Pancreas (tissue), 10 donors: ENCODE data around the gene LASP1. TPM values are rescaled to one million over a fixed set of nuclear protein-coding genes. Genes with fewer than 3 reads are reported as not detected.

ENCODE experiments used
- ATAC-seq, 4 donors: fragments of 200-7000 bp; cut with Tn5 transposase; one replicate each; pipeline versions ENCODE4 v1.8.0 to v1.9.1; 2020; ENCODE audit warnings: mild to moderate bottlenecking in 4 of 4, moderate library complexity in 4 of 4
- DNase-seq, 6 donors: peaks; one replicate each; pipeline ENCODE4 v3.0.0-alpha.2; 2020
- FAIRE-seq: peaks from 2 replicates; lab custom pipeline; 2012; peaks lifted over from hg19 to GRCh38; lab: Jason Lieb, UNC
- H3K27ac ChIP-seq, 4 donors: fragments of 200-600 bp; sonication (generic); 1 replicate in 3 of 4; 2 replicates in 1 of 4; pipeline versions ENCODE4 v1.5.0 to v1.8.0; 2020
- H3K27me3 ChIP-seq, 4 donors: fragments of 200-600 bp; one replicate each; pipeline ENCODE4 v1.8.0; 2021
- H3K36me3 ChIP-seq, 3 donors: fragments of 200-600 bp; sonication (generic) in 1 of 3; one replicate each; pipeline versions ENCODE4 v1.5.0 to v1.8.0; 2020 to 2021
- H3K4me1 ChIP-seq, 3 donors: fragments of 200-600 bp; one replicate each; pipeline ENCODE4 v1.8.0; 2021
- H3K4me3 ChIP-seq, 4 donors: fragments of 200-600 bp; sonication (generic) in 2 of 4; one replicate each; pipeline versions ENCODE4 v1.5.0 to v1.8.0; 2020 to 2021
- H3K9me3 ChIP-seq, 4 donors: fragments of 200-600 bp; one replicate each; pipeline ENCODE4 v1.8.0; 2021
- WGBS, 2 donors: extraction: QIAGEN DNeasy Blood & Tissue Kit; methylation state at CpG; one replicate each; pipeline ENCODE4 v1.1.7; 2013; 5-methylcytosine and 5-hydroxymethylcytosine counted together
- intact Hi-C, 3 donors: fragments of 100-400 bp; cut with DNase I; formaldehyde crosslinking; loops; one replicate each; pipeline versions ENCODE4 v1.11.1 to v1.14.2; 2022
- polyA plus RNA-seq, 2 donors: library from polyadenylated mRNA; stranded (reverse); fragments of 200-250 nt; gene quantifications; one replicate each; pipeline ENCODE4 v1.2.3, GENCODE V29; 2013
- total RNA-seq, 6 donors: library from RNA; stranded (reverse); fragmentation: NEBNext Ultra II Directional in 4 of 6; extraction: Animal tissue kit (Norgen Biotek cat#: 25700) in 4 of 6; gene quantifications; one replicate each; pipeline versions ENCODE4 v1.2.1 to v1.2.4, GENCODE V29; 2021 to 2023
- TF ChIP-seq, protein P1 (sequence below), 4 donors: fragments of 200-600 bp; sonication (generic) in 3 of 4; IDR thresholded peaks; one replicate each; pipeline versions ENCODE4 v1.5.0 to v1.8.0; 2021; ENCODE audit warnings: antibody characterized with exemption in 4 of 4
- donor health status: healthy with polysubstance abuse.
- donor health status: DM: no; HTN: no; CAD: no; lungs with moderate emphysema.
- donor health status: DM: no; HTN: no; CAD: no.
- donor health status: control.
- donor health status: control.
- donor health status: Bipolar disorder and iron deficiency.
- donor health status: DM: yes; HTN: yes; CAD: no.
- donor health status: DM: no; HTN: no; CAD: no.
- donor health status: DM: no; HTN: no; CAD: no.
- donor health status: DM: yes; HTN: yes; CAD: no.

The LASP1 gene
- total and polyA plus RNA-seq, 8 donors = 35.7 to 98.6 (median 57.1) TPM

DNA sequence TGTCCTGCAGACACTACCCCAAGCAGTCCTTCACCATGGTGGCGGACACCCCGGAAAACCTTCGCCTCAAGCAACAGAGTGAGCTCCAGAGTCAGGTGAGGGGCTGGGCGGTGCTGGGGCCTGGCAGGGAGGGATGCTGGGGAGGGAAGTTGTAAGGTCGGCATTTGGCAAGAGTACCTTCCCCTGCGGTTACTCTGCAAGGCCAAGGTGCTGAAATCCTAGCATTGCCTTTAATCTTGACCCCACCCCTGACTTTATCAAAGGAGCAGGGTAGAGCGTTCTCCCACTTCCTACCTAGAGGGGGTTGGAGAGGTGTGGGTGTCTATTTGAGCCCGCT, 20.5 kb downstream of the LASP1 start:
- peaks cover 0 to 31% (median 6%) of the 10 kb centered on the region in 3 donors for H3K36me3 ChIP-seq
- DNase-seq = no peak
- peaks cover 4 to 23% (median 5%) of the 10 kb centered on the region in 3 donors for H3K4me1 ChIP-seq
- WGBS, 2 donors = 73 to 78% methylated on average over 8 of the region's 8 CpGs
- no peak for FAIRE-seq
- H3K9me3 ChIP-seq = no peaks in the 10 kb centered on the region
- no peak overlapping the region for H3K27ac ChIP-seq
- no peak for ATAC-seq
- intact Hi-C loops = no loop called here
- TF ChIP-seq, protein P1, sequence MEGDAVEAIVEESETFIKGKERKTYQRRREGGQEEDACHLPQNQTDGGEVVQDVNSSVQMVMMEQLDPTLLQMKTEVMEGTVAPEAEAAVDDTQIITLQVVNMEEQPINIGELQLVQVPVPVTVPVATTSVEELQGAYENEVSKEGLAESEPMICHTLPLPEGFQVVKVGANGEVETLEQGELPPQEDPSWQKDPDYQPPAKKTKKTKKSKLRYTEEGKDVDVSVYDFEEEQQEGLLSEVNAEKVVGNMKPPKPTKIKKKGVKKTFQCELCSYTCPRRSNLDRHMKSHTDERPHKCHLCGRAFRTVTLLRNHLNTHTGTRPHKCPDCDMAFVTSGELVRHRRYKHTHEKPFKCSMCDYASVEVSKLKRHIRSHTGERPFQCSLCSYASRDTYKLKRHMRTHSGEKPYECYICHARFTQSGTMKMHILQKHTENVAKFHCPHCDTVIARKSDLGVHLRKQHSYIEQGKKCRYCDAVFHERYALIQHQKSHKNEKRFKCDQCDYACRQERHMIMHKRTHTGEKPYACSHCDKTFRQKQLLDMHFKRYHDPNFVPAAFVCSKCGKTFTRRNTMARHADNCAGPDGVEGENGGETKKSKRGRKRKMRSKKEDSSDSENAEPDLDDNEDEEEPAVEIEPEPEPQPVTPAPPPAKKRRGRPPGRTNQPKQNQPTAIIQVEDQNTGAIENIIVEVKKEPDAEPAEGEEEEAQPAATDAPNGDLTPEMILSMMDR (IDR thresholded peaks at IDR 0.05) = no peak
- no peaks in the 10 kb centered on the region for H3K27me3 ChIP-seq
- no peak overlapping the region for H3K4me3 ChIP-seq

DNA sequence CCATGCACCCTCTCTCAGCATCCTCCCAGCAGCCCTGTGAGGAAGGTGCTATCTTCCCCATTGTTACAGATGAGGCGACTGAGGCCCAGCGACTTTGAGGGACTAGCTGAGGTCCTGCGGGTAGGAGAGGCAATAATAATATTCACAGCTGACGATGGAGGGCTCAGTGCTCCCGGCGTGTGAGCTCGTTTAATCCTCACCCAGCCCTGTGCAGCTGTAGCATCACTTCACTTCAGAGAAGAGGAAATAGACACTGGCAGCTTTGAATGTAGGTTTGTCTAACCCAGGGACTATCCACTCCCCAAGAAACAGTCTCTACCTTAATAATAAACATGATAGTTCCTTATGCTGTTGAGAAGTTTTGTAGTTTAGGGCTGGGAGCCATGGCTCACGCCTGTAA, 21.6 kb downstream of the LASP1 start:
- H3K27me3 ChIP-seq = no peaks in the 10 kb centered on the region
- no peak for DNase-seq
- peaks cover 0 to 31% (median 6%) of the 10 kb centered on the region in 3 donors for H3K36me3 ChIP-seq
- 85 to 90% methylated on average over 8 of the region's 8 CpGs for WGBS, 2 donors
- no peak for FAIRE-seq
- TF ChIP-seq, protein P1 (IDR thresholded peaks at IDR 0.05) = no peak
- no peak for ATAC-seq
- no peak overlapping the region for H3K4me3 ChIP-seq
- intact Hi-C loops = no loop called here
- H3K27ac ChIP-seq = no peak overlapping the region
- peaks cover 0 to 14% (median 0%) of the 10 kb centered on the region in 3 donors for H3K4me1 ChIP-seq
- H3K9me3 ChIP-seq = no peaks in the 10 kb centered on the region

DNA sequence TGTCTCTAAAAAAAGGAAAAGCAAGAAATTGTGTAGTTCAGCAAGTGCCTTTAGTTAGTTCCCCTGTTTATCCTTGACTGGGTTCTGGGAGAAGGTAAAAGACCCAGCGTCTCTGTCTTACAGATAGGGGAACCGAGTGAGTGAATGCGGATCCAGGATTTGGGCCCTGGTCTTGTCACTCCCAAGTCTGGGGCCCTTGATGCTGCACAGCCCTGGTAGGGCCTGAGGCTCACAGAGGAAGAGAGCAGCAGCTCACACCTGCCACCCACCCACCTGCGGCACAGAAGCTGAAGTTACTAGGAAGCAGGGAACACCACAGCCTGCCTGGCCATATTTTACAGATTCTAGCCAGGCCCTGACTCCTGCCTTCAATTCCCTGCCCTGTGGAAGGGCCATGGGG, 22.2 kb downstream of the LASP1 start:
- no peak for ATAC-seq
- Histone ChIP-seq H3K4me1 (peaks cover 0 to 14% (median 0%) of the 10 kb centered on the region in 3 donors), H3K27me3 (no peaks in the 10 kb centered on the region), H3K27ac (no peak overlapping the region), H3K9me3 (no peaks in the 10 kb centered on the region), H3K36me3 (peaks cover 0 to 37% (median 6%) of the 10 kb centered on the region in 3 donors), H3K4me3 (no peak overlapping the region)
- intact Hi-C loops = no loop called here
- TF ChIP-seq, protein P1 (IDR thresholded peaks at IDR 0.05) = no peak
- FAIRE-seq = no peak
- no peak for DNase-seq
- WGBS, 2 donors = 88 to 89% methylated on average over 4 of the region's 4 CpGs

DNA sequence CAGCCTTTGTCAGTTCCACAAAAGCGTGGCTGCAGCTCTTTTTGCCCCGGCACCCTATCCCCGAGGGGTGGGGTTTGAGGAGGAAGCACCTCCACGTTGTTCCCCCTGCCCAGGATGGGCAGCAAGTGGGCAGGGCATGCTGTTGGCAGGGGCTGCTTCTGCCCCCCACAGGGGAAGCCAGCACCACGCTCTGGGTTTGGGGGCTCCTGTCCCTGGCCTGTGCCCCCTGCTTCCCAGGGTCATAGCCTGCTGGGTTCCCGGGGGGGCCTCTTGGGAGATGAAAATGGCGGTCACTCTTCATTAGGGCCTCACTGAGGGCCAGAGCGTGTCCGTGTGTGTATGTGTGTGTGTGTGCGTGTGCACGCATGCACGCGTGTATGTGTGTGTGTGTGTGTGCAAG, 22.8 kb downstream of the LASP1 start:
- FAIRE-seq (no peak), ATAC-seq (no peak), DNase-seq (no peak)
- 90% methylated on average over 13 of the region's 13 CpGs for WGBS, 2 donors
- intact Hi-C loops = no loop called here
- Histone ChIP-seq H3K9me3 (no peaks in the 10 kb centered on the region), H3K36me3 (peaks cover 0 to 42% (median 6%) of the 10 kb centered on the region in 3 donors), H3K27ac (no peak overlapping the region), H3K27me3 (no peaks in the 10 kb centered on the region), H3K4me3 (no peak overlapping the region), H3K4me1 (peaks cover 0 to 14% (median 0%) of the 10 kb centered on the region in 3 donors)
- TF ChIP-seq, protein P1 (IDR thresholded peaks at IDR 0.05) = no peak

DNA sequence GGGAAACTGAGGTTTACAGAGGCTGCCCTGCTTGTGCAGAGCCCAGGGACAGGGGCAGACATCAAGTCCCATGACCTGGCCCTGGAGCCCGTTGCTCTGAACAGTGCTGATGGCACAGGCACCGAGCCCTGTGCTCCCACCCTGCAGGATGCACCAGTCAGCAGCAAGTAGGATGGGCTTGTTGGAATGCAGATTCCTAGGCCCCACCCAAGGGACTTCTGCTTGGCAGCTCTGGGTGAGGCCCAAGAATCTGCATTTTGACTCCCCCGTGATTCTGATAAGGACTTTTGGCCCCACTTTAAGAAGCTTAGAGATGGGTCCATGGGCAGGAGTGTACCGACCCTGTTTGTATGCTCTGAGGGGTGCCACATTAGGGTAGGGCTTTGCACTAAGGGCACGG, 23.3 kb downstream of the LASP1 start:
- H3K4me1 ChIP-seq = peaks cover 0 to 14% (median 0%) of the 10 kb centered on the region in 3 donors
- TF ChIP-seq, protein P1 (IDR thresholded peaks at IDR 0.05) = no peak
- intact Hi-C loops = no loop called here
- no peak for ATAC-seq
- no peak for FAIRE-seq
- H3K27me3 ChIP-seq = no peaks in the 10 kb centered on the region
- H3K4me3 ChIP-seq = no peak overlapping the region
- H3K36me3 ChIP-seq = peaks cover 0 to 45% (median 6%) of the 10 kb centered on the region in 3 donors
- DNase-seq = no peak
- no peak overlapping the region for H3K27ac ChIP-seq
- 77 to 81% methylated on average over 5 of the region's 5 CpGs for WGBS, 2 donors
- H3K9me3 ChIP-seq = no peaks in the 10 kb centered on the region
